Fibroblast of skin of left biceps (primary cell): ENCODE measurements around the gene LIN28B.
"Not testable (repeated sequence)": the region's sequence is repeated elsewhere in the genome, so short reads cannot be mapped to it uniquely, and the experiment has no call there.

Source experiments
- DNase-seq, 2 experiments: peaks; one replicate each; pipeline ENCODE4 v3.0.0-alpha.2; 2013; ENCODE audit warnings: low read depth in 2 of 2

The LIN28B gene

GRCh38 chr6:105066836-105067235 is 109.9 kb downstream of the LIN28B start:
- DNase-seq: no peak

DNA sequence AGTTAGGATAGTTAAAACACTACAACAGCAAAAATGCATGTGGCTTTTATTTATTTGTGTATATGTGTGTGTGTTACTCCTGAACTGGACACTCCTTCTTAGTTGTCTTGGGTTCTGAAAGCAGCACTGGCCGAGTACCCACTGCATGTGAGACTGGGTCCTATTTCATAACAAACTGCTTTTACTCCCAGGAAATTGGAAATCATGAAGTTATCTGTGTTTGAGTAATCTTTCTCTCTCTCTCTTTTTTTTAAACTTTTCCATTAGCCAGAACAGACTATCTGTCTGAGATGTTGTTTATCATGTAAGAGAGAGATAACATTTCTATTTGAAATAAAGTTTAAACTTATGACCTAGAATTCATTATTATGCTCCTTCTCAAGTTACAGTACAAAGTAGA is 110.4 kb downstream of the LIN28B start:
- DNase-seq: no peak

GRCh38 chr6:105068407-105068806 is 111.5 kb downstream of the LIN28B start:
- no peak for DNase-seq

GRCh38 chr6:105069821-105070445 is 113.0 kb downstream of the LIN28B start:
- no peak for DNase-seq

DNA sequence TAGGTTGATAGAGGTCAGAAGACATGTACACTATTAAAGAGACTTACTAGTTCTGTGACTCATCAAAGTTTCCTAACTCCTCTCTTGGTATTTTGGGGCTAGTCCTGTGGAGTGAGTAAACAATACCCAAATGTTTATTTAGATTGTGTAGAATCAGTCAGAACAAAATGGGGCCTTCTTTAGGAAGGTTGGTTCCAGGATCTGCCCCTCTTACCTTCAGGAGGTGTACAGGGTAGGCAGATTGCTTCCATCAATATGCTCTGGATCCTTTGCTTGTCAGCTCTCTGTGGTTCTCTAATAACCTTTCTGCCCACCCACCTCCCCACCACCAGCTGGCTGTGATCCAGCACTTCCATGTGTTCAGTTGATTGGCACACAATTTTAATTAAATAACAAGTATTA is 115.9 kb downstream of the LIN28B start:
- DNase-seq: no peak

DNA sequence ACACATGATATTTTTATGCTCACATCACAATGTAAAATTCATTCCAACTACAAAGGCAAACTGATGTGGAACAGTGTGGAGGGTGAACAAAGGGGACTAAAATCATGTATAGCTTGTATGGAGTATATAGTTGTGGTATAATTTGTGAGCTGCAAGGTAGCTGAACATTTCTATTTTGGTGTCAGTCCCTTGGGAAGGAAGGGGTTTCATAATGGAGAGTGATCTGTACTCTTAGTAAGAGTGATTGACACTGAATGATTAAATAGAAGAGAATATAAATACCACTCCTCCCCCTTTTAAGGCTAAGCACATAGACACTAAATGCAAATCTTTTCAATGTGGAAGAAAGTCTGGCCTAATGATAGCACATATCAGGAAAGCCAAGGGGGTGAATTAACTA is 118.3 kb downstream of the LIN28B start:
- DNase-seq: no peak

DNA sequence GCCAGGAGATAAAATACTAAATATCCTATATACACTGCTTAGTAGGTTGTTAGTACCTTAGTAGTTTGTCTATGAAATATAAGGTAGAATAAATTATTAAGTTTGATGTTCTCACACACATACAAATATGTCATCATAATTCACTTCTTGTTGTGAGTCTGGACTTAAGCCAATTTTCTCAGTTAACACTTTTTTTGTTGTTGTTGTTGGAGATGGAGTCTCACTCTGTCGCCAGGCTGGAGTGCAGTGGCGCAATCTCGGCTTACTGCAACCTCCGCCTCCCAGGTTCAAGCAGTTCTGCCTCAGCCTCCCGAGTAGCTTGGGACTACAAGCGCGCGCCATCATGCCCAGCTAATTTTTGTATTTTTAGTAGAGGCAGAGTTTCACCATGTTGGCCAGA is 119.5 kb downstream of the LIN28B start:
- not testable (repeated sequence) for DNase-seq

- peak; percentile 16 to 21 for DNase-seq
Observed at GRCh38 chr6:105077596-105078385, 120.9 kb downstream of the LIN28B start.

DNA sequence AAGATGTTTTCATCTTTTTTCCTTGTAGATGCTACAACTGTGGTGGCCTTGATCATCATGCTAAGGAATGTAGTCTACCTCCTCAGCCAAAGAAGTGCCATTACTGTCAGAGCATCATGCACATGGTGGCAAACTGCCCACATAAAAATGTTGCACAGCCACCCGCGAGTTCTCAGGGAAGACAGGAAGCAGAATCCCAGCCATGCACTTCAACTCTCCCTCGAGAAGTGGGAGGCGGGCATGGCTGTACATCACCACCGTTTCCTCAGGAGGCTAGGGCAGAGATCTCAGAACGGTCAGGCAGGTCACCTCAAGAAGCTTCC is 121.4 kb downstream of the LIN28B start:
- no peak for DNase-seq

GRCh38 chr6:105080279-105080678 is 123.4 kb downstream of the LIN28B start:
- no peak for DNase-seq

DNA sequence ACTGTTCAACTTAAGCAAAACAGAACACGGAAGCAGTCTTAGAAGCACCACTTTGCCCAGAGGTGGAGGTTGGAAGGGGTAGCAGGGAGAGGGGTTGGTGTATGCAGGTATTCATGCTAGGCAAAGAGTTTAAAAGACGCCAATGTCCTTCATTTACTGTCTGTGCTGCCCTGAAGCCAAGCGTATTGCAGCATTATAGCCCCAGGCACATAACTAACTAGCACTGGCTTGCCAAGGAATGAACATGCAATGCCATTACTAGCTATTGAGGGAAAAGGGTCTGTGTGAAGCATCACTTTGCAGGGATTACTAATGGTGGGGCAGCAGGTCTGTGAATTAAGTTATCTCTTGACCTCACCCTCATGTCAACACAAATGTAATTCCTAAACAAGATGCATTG is 124.8 kb downstream of the LIN28B start:
- DNase-seq: not testable (repeated sequence)

DNA sequence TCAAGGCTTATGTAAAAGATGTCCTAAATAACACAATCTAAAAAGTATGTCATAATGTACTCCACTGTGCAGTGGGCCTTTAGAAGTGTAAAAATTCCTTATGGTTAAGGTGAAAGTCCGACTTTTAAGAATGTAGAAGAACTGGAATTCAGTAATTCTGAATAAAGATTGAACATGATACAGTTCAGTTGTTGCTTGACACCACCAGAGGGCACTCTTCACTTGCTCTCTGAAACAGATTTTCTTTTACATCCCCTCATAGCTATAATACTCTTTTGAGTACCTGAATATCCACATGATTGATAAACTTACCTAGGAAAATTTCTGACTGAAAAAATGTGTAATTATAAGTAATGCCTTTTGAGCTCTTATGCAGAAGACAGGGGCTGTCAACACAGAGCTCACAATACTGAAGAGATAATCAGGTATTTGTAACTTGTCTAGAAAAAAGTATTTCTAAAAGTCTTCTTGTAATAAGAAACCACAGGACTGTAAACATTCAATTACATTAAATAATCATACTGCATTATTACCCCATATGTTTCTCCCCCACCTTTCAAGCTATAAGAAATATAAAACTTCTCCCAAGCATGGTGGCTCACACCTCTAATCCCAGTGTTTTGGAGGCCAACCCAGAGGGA is 130.8 kb downstream of the LIN28B start:
- peak; percentile 13 to 19 for DNase-seq

GRCh38 chr6:105091140-105091829 is 134.4 kb downstream of the LIN28B start:
- no peak for DNase-seq

- no peak for DNase-seq
Observed at GRCh38 chr6:105094133-105094640, 137.3 kb downstream of the LIN28B start.

GRCh38 chr6:105095139-105095538 is 138.2 kb downstream of the LIN28B start:
- DNase-seq: no peak

GRCh38 chr6:105097288-105097687 is 140.4 kb downstream of the LIN28B start:
- no peak for DNase-seq

- no peak for DNase-seq
Observed at GRCh38 chr6:105099371-105099770, 142.5 kb downstream of the LIN28B start.

- no peak for DNase-seq
Observed at GRCh38 chr6:105102186-105102585, 145.3 kb downstream of the LIN28B start.

GRCh38 chr6:105105094-105105493 is 148.2 kb downstream of the LIN28B start:
- no peak for DNase-seq

DNA sequence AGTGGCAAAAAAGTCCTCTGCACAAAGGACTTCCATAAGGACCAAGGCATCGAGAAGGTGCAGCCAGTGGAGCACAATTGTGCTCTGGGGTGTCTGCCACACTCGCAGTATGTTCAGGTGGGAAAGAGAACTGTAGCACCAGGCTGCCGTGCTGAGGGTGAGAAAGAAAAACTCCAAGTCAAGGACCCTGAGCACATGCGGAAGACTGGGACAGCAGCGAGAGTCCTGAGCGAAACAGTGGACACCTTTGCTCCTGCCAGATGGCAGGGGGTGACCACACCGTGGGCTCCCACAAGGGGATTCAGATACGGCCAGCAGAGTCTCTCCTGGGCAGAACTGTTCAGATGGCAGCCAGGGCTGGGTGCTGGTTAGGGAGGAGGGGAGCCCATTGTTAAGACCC is 149.4 kb downstream of the LIN28B start:
- no peak for DNase-seq

GRCh38 chr6:105107207-105107606 is 150.3 kb downstream of the LIN28B start:
- no peak for DNase-seq

DNA sequence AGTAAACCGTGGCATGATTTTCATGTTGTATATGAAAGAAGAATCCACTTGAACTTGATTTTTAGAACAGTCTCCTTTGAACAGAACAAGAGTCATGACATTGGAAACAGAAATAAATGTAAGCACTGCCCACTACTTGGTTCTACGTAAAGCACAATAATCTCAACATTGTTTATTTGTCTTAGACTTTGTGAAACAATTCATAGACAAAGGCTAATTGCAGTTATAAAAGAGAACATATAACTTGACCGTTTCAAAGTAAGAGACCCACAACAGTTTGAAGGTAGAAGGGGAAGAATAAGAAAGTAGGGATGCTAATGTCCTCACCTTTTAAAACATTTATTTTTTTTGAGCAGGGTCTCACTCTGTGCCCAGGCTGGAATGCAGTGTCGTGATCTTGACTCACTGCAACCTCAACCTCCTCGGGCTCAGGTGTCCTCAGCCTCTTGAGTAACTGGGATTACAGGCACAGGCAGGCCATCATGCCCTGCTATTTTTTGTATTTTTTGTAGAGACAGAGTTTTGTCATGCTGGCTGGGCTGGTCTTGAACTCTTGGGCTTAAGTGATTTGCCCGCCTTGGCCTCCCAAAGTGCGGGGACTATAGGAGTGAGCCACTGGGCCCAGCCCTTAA is 151.8 kb downstream of the LIN28B start:
- no peak for DNase-seq
